HG03280 (cell line): ENCODE data around the gene KCNIP3.

Experiments used
- ATAC-seq: cut with Tn5 transposase; IDR thresholded peaks from one replicate; pipeline ENCODE4 v1.9.1; 2021; ENCODE audit warnings: mild to moderate bottlenecking, moderate library complexity; ENCODE audit not compliant: unreplicated experiment

KCNIP3 gene

GRCh38 chr2:95312543-95313201 is 15.5 kb downstream of the KCNIP3 start:
- ATAC-seq = no peak

- no peak for ATAC-seq
Observed at GRCh38 chr2:95313296-95314131, 16.4 kb downstream of the KCNIP3 start.

- no peak for ATAC-seq
Observed at GRCh38 chr2:95314598-95314963, 17.4 kb downstream of the KCNIP3 start.

- ATAC-seq = no peak
Observed at GRCh38 chr2:95314964-95315611, 17.9 kb downstream of the KCNIP3 start.

- no peak for ATAC-seq
Observed at GRCh38 chr2:95315801-95316411, 18.8 kb downstream of the KCNIP3 start.

- ATAC-seq = no peak
Observed at GRCh38 chr2:95316466-95317122, 19.4 kb downstream of the KCNIP3 start.

- ATAC-seq = no peak
Observed at GRCh38 chr2:95317123-95317500, 20.0 kb downstream of the KCNIP3 start.

- ATAC-seq = no peak
Observed at GRCh38 chr2:95317665-95318425, 20.7 kb downstream of the KCNIP3 start.

GRCh38 chr2:95318431-95319220 is 21.5 kb downstream of the KCNIP3 start:
- ATAC-seq = no peak

GRCh38 chr2:95319481-95320343 is 22.6 kb downstream of the KCNIP3 start:
- no peak for ATAC-seq

- ATAC-seq = no peak
Observed at GRCh38 chr2:95320344-95320712, 23.2 kb downstream of the KCNIP3 start.

GRCh38 chr2:95320986-95321767 is 24.0 kb downstream of the KCNIP3 start:
- ATAC-seq = no peak

GRCh38 chr2:95323347-95324155 is 26.4 kb downstream of the KCNIP3 start:
- no peak for ATAC-seq

GRCh38 chr2:95325026-95325425 is 27.9 kb downstream of the KCNIP3 start:
- no peak for ATAC-seq

- no peak for ATAC-seq
Observed at GRCh38 chr2:95325590-95326432, 28.7 kb downstream of the KCNIP3 start.
